ENCODE data around the gene SEC14L3. TPM values are rescaled to one million over a fixed set of nuclear protein-coding genes. Genes with fewer than 3 reads are reported as not detected.

SEC14L3 gene
- total and polyA plus RNA-seq, 2 of the 13 experiments (the other 11 are each of a cell fraction or from before 2014, with no cell fraction given), result not detected

DNA sequence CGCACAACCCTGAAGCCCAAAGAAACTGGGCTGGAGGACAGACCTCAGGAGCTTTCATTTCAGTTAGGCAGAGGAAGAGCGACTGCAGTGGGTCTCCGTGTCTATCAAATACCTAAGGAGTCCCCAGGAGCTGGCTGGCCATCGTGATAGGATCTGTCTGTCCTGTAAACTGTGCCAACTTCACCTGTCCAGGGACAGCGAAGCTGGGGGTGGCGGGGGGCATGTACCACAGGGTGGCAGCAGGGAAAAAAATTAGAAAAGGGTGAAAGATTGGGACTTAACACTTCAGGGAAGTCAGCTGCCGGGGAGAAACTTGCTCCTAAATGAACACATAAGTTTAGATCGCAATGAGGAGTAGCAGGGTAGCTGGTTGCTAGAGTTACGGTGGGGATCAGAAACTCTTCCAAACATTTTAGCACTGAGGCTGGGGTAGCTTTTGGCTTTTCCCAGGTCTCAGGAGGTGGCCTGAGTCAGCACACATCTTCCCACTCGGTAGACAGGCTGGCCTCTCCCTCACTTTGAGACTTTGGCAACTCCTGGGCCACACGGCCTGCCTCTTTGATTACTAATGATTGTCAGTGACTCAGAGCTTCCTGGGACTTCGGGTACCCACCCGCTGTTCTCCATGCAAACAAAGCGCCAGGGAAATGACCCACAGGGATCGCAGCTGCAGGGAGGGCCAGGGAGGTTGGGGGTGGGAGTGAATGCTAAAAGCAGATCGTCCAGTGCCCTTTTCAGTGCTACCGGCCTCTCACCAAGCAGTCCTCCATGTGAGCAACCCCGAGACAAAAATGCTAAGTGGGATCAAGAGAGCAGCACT is 49.1 kb downstream of the SEC14L3 start (continued):
- TF ChIP-seq FOXP4 (CRISPR knock-in tag; IDR thresholded peaks at IDR 0.05), result no peak
- TF ChIP-seq KDM4B (CRISPR knock-in tag; IDR thresholded peaks at IDR 0.05), result no peak
- TF ChIP-seq, protein P1, sequence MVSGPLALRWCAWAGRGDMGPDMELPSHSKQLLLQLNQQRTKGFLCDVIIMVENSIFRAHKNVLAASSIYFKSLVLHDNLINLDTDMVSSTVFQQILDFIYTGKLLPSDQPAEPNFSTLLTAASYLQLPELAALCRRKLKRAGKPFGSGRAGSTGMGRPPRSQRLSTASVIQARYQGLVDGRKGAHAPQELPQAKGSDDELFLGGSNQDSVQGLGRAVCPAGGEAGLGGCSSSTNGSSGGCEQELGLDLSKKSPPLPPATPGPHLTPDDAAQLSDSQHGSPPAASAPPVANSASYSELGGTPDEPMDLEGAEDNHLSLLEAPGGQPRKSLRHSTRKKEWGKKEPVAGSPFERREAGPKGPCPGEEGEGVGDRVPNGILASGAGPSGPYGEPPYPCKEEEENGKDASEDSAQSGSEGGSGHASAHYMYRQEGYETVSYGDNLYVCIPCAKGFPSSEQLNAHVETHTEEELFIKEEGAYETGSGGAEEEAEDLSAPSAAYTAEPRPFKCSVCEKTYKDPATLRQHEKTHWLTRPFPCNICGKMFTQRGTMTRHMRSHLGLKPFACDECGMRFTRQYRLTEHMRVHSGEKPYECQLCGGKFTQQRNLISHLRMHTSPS (CRISPR knock-in tag; IDR thresholded peaks at IDR 0.05; ENCODE audit: low read depth), result 0 out of 2 replicates have a peak, but pooled peaks have one; percentile 12
- no peak for TF ChIP-seq PAWR (CRISPR knock-in tag; IDR thresholded peaks at IDR 0.05; ENCODE audit: borderline replicate concordance)
- TF ChIP-seq FOSL1 (CRISPR knock-in tag; IDR thresholded peaks at IDR 0.05; ENCODE audit: borderline replicate concordance), result no peak
- TF ChIP-seq ZSCAN20 (CRISPR knock-in tag; IDR thresholded peaks at IDR 0.05; ENCODE audit: borderline replicate concordance), result no peak
- no peak for TF ChIP-seq ARNT (IDR thresholded peaks at IDR 0.05)
- no peak for TF ChIP-seq XBP1 (CRISPR knock-in tag; IDR thresholded peaks at IDR 0.05)
- no peak for TF ChIP-seq ZNF639 (CRISPR knock-in tag; conservative IDR thresholded peaks at IDR 0.05)
- no peak for TF ChIP-seq ISX (CRISPR knock-in tag; conservative IDR thresholded peaks at IDR 0.05)
- TF ChIP-seq U2AF1 (optimal IDR thresholded peaks at IDR 0.05; ENCODE audit: low read depth, low read length), result peak; percentile 7
- no peak for TF ChIP-seq ZNF878 (CRISPR knock-in tag; IDR thresholded peaks at IDR 0.05)
- TF ChIP-seq, protein P2, sequence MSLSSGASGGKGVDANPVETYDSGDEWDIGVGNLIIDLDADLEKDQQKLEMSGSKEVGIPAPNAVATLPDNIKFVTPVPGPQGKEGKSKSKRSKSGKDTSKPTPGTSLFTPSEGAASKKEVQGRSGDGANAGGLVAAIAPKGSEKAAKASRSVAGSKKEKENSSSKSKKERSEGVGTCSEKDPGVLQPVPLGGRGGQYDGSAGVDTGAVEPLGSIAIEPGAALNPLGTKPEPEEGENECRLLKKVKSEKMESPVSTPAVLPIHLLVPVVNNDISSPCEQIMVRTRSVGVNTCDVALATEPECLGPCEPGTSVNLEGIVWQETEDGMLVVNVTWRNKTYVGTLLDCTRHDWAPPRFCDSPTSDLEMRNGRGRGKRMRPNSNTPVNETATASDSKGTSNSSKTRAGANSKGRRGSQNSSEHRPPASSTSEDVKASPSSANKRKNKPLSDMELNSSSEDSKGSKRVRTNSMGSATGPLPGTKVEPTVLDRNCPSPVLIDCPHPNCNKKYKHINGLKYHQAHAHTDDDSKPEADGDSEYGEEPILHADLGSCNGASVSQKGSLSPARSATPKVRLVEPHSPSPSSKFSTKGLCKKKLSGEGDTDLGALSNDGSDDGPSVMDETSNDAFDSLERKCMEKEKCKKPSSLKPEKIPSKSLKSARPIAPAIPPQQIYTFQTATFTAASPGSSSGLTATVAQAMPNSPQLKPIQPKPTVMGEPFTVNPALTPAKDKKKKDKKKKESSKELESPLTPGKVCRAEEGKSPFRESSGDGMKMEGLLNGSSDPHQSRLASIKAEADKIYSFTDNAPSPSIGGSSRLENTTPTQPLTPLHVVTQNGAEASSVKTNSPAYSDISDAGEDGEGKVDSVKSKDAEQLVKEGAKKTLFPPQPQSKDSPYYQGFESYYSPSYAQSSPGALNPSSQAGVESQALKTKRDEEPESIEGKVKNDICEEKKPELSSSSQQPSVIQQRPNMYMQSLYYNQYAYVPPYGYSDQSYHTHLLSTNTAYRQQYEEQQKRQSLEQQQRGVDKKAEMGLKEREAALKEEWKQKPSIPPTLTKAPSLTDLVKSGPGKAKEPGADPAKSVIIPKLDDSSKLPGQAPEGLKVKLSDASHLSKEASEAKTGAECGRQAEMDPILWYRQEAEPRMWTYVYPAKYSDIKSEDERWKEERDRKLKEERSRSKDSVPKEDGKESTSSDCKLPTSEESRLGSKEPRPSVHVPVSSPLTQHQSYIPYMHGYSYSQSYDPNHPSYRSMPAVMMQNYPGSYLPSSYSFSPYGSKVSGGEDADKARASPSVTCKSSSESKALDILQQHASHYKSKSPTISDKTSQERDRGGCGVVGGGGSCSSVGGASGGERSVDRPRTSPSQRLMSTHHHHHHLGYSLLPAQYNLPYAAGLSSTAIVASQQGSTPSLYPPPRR (CRISPR knock-in tag; IDR thresholded peaks at IDR 0.05; ENCODE audit: borderline replicate concordance), result no peak
- TF ChIP-seq YEATS2 (CRISPR knock-in tag; IDR thresholded peaks at IDR 0.05; ENCODE audit: borderline replicate concordance), result no peak
- TF ChIP-seq, protein P3, sequence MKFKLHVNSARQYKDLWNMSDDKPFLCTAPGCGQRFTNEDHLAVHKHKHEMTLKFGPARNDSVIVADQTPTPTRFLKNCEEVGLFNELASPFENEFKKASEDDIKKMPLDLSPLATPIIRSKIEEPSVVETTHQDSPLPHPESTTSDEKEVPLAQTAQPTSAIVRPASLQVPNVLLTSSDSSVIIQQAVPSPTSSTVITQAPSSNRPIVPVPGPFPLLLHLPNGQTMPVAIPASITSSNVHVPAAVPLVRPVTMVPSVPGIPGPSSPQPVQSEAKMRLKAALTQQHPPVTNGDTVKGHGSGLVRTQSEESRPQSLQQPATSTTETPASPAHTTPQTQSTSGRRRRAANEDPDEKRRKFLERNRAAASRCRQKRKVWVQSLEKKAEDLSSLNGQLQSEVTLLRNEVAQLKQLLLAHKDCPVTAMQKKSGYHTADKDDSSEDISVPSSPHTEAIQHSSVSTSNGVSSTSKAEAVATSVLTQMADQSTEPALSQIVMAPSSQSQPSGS (CRISPR knock-in tag; IDR thresholded peaks at IDR 0.05), result peak; percentile 8; the same call in 1 of the 2 replicates
- no peak for TF ChIP-seq ETS1 (CRISPR knock-in tag; IDR thresholded peaks at IDR 0.05)

All from HepG2 (cell line).